DND-41 (cell line): ENCODE data around the gene RAB43.

Source experiments
- CTCF ChIP-seq: IDR thresholded peaks from 2 replicates; pipeline ENCODE4 v1.5.1; 2012; ENCODE audit warnings: borderline replicate concordance, low read length, moderate library complexity, mild to moderate bottlenecking; ENCODE audit not compliant: poor library complexity, severe bottlenecking; ENCODE audit errors: extremely low read depth
- EZH2 ChIP-seq: IDR thresholded peaks from 3 replicates; pipeline ENCODE4 v1.6.1; 2012; ENCODE audit warnings: borderline replicate concordance, low read depth, mild to moderate bottlenecking, moderate library complexity, low read length, inconsistent platforms; ENCODE audit not compliant: severe bottlenecking

GRCh38 chr3:129114455-129114854 is 7.1 kb downstream of the RAB43 start:
- TF ChIP-seq EZH2: no peak
- no peak for TF ChIP-seq CTCF
